Body of pancreas (tissue), 4 donors: ENCODE data around the gene TNFSF12.

Experiments used
- CTCF ChIP-seq, 7 experiments: fragments of 450-650 bp in 4 of 7; fragments of 200-600 bp in 3 of 7; sonication (generic) in 3 of 7; IDR thresholded peaks; one replicate each; pipeline ENCODE4 v1.5.1; 2016 to 2019; ENCODE audit warnings: antibody characterized with exemption in 7 of 7
- POLR2A ChIP-seq, 3 donors: fragments of 450-650 bp; IDR thresholded peaks; one replicate each; pipeline ENCODE4 v1.6.1; 2016; ENCODE audit warnings: antibody characterized with exemption in 3 of 3, mild to moderate bottlenecking in 2 of 3

- TF ChIP-seq POLR2A (IDR thresholded peaks at IDR 0.05) (no peak), CTCF (IDR thresholded peaks at IDR 0.05) (no peak)
These were observed 46.5 kb upstream of the TNFSF12 start for GRCh38 chr17:7502171-7502847.
